Measurements from ENCODE around the gene PLBD2.

The PLBD2 gene

DNA sequence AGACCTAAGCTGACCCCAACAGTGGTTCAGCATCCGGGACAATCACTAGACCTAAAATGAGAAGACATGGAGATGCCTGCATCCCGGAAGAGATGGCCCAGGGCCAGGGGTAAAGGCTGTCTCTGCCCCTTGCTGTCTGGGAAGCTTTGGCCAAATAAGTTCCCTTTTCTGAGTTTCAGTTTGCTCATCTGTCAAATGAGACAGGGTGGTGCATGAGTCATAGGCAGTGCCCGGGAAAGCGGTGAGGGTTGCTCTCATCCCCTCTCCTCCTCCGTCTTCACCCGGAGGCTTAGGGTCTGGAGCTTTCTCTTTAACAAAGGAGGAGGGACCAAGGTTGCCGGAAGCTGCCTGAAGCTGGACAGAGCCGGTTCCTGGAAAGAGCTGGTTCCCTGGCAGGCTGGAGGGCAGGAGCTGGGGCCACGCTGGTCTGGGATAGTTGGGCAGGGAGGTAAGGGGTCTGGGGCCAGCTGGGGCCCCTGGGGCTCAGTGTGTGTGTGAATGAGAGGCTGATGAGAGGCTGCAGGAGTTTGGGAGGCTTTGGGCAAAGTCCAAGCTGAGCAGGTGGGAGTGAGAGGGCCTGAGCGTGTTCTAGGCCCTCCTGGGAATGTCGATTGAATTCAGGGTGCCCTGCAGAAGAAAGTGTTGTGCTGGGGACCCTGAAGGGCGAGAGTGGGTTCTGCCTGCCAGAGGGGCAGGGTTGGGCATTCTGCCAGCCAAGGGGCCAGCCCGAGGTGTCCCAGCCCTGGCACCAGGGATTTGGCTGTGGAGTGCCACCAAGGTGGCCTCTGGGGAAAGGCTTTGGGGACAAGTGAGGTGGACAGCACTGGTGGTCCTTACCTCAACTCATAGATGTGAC, 63.9 kb downstream of the PLBD2 start, which contains the start of gene SDSL:
TSS of gene SDSL (plus strand) at position 351 of the 856 bp plus-strand sequence. CDS start 5,603 bp downstream, outside the sequence.
- DNase-seq = peak; percentile 96 to 99 (median 97)

DNA sequence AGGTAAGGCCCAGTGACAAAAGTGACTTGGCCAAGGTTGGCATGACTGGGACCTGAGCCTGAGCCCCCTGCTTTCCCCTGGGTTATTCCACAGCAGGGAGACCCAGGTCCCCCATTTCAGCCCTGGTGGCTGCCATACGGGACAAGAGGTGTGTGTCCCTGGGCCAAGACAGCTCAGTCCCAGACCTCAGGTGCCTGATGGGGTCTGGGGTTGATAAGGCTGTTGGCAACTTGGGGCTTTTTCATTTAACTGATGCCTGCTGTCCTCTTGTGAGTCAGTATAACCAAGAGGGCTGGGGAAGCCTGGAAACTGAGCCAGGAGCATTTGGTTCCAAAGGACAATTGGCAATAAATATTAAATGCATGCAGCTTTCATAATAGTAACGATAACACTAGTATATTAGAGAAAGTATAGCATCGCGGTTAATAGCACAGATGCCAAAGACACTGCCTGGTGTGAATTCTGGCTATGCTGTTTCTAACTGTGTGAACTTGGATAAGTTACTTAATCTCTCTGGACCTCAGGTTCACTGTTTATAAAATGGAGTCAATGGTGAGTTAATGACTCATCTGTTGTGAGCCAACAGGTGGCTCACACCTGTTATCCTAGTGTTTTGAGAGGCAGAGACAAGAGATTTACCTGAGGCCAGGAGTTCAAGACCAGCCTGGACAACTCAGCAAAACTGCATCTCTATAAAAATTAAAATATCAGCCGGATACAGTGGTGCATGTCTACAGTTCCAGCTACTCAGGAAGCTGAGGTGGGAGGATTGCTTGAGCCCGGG, 64.7 kb downstream of the PLBD2 start:
- no peak for DNase-seq

DNA sequence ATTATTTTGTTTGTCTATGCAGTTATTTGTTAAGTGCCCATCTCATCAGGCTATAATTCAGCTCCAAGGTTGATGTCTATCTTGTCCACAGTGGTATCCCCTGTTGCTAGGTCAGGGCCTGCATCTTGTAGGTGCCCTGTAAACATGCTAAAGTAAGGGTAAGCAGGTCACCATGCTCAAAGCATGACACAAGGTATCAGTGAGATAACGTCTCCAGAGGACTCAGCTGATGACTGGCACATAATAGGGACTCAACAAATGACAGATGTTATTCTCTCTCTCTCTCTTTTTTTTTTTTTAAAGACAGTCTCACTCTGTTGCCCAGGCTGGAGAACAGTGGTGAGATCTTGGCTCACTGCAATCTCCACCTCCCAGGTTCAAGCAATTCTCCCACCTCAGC, 66.1 kb downstream of the PLBD2 start:
- DNase-seq = no peak

DNA sequence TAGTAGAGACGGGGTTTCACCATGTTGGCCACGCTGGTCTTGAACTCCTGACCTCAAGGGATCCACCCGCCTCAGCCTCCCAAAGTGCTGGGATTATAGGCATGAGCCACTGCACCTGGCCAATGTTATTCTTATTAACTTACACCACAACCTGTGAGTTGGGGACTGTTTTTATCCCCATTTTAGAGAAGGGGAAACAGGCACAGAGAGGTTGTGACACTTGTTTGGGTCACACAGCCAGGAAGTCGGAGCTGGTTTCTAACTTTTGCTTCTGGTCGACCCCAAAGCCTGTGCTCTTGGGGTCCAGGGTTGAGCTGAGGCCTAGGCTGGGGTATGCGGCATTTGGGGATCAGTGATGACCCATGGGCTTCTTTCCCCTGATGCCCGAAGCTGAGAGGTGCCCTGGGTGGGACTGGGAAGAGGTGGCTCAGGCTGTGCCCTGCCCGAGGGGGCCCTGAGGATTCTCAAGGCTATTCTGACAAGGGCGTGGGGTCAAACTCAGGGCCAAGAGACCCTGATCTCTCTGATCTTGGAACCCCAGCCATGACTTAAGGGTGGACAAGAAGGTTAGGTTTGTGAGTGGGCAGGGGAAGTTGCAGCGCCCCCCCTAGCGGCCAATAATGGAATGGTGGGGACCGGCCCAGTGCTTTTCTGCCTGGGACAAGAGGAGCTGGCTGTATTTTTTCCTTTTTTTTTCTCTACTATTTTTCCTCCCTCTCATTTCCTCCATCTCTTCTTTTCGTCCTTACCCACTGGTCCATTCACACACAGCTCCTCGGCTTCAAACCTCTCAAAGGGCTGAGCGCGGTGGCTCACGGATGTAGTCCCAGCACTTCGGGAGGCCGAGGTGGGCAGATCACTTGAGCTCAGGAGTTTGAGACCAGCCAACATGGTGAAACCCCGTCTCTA, 66.8 kb downstream of the PLBD2 start:
- DNase-seq = peak; percentile 69 to 82 (median 74)

DNA sequence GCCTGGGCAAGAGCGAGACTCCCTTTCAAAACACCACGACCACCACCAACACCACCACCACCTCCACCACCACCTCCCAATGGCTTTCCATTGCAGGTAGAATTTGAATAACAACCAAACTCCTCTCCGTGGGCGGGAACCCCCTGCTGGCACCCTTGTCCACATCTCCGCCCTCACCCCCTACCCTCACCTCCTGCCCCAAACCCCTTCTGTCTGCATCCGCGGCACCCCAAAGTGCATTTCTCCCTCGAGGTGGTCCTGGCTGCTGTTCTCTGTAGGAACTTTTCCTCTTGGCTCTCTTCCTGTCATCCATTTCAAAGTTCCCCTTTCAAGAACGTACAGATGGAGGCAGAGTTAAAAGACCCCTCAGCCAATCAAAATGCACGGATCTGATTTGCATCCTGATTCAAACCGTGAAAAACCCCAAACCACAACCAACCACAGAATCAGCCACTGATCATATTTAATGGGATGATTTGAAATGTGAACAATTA, 67.6 kb downstream of the PLBD2 start:
- DNase-seq = peak in 2 of 3 donors; percentile 19 to 46

DNA sequence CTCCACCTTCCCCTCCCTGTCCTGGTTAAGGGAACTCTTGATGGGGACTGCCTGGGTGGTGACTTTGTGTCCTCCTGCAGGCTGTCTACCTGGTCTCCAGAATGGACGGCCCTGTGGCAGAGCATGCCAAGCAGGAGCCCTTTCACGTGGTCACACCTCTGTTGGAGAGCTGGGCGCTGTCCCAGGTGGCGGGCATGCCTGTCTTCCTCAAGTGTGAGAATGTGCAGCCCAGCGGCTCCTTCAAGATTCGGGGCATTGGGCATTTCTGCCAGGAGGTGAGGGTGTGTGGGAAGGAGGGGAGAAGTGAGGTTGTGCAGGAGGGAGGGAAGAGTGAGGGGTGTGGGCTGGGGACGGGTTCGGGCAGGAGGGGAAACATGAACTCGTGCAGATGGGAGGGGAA, 69.5 kb downstream of the PLBD2 start:
- no peak for DNase-seq

DNA sequence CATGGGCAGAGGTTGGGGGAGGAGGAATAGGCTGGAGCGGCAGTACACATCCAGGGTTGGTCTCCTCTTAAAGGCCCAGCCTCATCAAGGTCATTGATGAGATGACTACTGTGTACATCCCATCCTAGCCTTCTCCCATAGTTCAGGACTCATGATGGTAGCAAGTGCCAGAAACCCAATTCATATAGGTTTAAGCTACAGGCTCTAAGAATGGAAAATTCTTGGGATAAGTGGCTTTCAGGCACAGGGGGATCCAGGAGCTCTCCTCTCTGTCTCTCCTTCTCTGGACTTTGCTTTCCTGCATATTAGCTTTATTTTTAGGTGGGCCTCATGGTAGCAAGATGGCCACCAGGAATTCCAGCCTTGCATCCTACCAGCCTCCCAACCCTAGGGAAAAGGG, 70.1 kb downstream of the PLBD2 start:
- DNase-seq = no peak

DNA sequence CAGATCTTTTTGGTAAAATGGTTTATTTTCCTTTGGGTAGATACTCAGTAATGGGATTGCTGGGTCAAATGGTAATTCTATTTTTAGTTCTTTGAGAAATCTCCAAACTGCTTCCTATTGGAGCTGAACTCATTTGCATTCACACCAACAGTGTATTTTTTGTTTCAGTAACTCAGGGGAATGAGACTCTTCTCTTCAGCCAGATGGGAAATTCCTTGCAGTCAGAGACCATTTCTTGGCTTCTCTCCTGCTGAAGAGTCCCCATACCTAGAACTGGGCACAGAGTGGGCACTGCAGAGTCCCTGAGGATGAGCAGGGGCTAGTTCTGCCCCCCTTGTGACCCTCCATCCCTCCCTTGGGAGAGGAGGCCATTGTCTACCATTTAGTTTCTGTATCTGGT, 74.6 kb downstream of the PLBD2 start:
- no peak for DNase-seq

DNA sequence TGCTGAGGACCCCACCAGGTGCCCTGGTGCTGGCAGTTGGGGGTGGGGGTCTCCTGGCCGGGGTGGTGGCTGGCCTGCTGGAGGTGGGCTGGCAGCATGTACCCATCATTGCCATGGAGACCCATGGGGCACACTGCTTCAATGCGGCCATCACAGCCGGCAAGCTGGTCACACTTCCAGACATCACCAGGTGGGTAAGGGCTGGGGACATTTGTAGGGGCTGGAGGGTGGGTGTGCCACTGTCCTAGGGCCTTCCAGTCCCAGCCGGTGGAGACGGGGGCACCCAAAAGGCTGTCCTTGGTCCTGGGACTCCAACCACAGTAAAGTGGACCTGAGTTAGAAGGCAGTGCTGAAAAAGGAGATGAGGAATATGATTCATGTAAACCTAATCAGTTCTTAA, 77.0 kb downstream of the PLBD2 start:
- no peak for DNase-seq

DNA sequence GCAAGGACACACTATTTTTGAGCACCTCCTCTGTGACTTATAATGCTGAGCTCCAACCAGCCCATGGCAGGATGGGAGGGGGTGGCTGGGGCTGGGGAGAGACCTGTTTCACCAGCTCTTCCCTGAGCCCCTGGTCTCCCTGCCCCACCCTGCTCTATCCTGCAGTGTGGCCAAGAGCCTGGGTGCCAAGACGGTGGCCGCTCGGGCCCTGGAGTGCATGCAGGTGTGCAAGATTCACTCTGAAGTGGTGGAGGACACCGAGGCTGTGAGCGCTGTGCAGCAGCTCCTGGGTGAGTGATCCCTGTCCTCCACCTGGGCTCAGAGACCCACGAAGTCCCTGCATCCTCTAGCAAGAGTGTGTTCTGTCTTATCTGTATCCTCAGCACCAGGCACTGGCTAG, 78.2 kb downstream of the PLBD2 start:
- no peak for DNase-seq

DNA sequence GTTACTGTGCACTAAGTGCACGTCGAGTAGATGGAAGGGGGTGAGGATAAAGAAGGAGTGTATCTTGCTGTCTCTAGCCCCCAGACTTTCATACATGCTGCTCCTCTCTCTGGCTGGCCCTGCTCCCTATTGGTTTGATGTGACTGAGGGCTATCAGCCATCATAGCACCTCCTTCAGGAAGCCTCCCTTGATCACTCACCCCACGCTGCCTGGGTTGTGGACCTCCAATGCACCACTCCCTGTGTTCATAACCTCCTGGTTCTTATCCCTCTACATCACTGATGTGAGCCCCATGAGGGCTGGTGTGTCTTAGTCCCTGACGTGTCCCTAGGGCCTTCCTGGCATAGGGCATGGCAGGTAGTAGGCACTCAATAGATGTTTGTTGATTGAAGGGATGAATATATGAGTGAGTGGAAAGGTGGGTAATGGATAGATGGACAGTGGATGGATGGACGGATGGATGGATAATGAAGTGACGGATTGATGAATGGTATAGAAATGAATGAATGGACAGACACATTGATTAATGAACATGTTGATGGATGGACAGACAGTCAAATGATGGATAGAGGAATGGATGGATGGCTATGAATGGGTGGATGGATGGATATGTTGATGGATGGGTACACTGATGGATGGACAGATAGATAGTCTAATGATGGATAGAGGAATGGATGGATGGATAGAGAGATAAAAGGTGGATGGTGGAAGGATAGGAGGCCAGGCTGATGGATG, 78.8 kb downstream of the PLBD2 start:
- DNase-seq = no peak

DNA sequence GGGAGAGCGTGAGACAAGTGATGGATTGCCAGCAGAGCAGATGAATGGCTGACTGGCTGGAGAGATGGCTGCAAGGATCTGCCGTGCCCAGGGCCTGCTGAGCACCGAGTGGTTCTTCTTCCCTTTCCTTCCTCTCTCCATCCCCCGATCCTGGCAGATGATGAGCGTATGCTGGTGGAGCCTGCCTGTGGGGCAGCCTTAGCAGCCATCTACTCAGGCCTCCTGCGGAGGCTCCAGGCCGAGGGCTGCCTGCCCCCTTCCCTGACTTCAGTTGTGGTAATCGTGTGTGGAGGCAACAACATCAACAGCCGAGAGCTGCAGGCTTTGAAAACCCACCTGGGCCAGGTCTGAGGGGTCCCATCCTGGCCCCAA, 79.3 kb downstream of the PLBD2 start:
- no peak for DNase-seq

DNA sequence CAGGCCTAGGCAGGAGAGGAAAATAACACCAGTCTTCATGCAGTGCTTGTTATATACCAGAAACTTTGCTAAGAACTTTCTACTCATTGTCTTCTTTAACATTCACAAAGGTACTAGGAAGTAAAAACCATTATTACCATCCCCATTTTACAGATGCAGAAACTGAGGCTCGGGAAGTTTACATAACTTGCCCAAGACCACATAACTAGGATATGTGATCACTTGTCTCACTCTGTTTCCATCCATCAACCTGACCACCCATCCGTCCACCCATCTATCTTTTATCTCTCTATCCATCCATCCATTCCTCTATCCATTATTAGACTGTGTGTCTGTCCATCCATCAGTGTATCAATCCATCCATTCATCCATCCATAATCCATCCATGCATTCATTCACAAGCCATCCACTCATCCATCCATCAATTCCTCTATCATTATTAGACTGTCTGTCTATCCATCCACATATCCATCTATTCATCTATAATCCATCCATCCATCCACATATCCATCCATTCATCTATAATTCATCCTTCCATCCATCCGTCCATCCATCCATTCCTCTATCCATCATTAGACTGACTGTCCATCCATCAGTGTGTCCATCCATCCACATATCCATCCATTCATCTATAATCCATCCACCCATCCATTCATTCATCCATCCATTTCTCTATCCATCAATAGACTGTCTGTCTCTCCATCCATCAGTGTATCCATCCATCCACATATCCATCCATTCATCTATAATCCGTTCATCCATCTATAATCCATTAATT, 80.3 kb downstream of the PLBD2 start:
- DNase-seq = no peak

DNA sequence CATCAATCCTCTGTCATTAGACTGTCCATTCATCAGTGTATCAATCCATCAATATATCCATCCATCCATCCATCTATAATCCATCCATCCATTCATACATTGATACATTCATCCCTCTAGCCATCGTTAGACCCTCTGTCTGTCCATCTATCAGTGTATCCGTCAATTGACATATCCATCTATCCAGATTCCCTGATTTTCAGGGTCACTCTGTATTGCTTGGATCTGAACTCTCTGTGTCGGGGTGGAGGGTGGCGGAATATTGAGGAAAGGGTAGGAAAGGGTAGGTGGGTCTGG, 80.9 kb downstream of the PLBD2 start:
- DNase-seq = no peak

DNA sequence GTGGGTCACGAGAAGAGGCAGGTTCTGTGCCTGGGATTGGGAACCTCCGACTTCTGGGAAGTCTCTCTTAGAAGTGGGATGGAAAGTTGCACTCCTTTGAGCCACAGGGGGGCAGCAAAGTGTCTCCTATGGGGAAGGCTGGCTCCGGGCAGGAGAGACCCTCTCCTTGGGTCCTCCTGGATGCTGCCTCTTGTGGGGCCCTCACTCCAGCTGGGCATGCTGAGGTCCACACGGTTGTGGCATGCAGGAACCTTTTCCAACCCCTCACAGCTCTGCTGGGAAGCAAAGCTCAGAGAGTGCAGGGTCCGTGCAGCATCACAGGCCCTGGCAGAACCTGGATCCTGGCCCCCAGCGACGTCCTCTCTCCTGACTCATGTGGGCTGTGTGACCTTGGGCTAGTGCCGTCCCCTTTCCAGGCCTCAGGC, 81.2 kb downstream of the PLBD2 start:
- peak in 2 of 3 donors; percentile 46 to 67 for DNase-seq

DNA sequence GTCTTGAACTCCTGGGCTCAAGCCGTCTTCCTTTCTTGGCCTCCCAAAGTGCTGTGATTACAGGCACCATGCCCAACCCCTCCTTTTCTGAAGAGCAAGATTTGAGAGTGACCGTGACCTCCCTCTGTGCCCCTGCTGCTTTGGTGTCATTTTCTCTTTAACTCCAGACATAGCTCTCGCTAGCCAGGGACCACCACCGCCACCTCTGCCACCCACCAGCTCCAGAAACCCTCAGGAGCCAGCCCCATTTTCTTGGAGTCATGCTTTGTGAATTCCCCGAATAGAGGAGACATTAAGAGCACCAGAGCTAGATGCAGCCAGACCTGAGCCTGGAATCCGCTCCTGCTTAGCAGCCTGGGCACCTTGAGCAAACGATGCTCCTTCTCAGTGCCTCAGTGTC, 81.9 kb downstream of the PLBD2 start:
- no peak for DNase-seq
